ENCODE measurements around the gene SH3GL2.

Gene SH3GL2

DNA sequence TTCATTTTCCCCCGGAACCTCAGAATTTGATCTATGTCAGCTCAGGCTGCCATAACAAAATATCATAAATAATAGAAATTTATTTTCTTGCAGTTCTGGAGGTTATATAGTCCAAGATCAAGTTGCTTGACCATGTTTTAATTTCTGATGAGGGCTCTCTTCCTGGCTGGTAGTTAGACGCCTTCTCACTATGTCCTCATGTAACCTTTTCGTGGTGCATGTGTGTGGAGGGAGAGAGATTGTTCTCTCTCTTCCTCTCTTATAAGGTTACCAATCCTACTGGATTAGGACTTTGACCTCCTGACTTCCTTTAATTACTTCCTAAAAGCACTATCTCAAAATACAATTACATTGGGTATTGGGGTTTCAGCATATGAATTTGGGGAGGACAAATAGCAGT, 198.6 kb downstream of the SH3GL2 start (continued):
- TF ChIP-seq, protein P1, sequence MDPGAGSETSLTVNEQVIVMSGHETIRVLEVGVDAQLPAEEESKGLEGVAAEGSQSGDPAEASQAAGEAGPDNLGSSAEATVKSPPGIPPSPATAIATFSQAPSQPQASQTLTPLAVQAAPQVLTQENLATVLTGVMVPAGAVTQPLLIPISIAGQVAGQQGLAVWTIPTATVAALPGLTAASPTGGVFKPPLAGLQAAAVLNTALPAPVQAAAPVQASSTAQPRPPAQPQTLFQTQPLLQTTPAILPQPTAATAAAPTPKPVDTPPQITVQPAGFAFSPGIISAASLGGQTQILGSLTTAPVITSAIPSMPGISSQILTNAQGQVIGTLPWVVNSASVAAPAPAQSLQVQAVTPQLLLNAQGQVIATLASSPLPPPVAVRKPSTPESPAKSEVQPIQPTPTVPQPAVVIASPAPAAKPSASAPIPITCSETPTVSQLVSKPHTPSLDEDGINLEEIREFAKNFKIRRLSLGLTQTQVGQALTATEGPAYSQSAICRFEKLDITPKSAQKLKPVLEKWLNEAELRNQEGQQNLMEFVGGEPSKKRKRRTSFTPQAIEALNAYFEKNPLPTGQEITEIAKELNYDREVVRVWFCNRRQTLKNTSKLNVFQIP (CRISPR knock-in tag; IDR thresholded peaks at IDR 0.05; ENCODE audit: borderline replicate concordance, low read depth), result no peak
- no peak for TF ChIP-seq ZNF565 (CRISPR knock-in tag; conservative IDR thresholded peaks at IDR 0.05; ENCODE audit: low read depth)
- no peak for TF ChIP-seq BACH2 (CRISPR knock-in tag; IDR thresholded peaks at IDR 0.05; ENCODE audit: borderline replicate concordance)
- TF ChIP-seq, protein P2, sequence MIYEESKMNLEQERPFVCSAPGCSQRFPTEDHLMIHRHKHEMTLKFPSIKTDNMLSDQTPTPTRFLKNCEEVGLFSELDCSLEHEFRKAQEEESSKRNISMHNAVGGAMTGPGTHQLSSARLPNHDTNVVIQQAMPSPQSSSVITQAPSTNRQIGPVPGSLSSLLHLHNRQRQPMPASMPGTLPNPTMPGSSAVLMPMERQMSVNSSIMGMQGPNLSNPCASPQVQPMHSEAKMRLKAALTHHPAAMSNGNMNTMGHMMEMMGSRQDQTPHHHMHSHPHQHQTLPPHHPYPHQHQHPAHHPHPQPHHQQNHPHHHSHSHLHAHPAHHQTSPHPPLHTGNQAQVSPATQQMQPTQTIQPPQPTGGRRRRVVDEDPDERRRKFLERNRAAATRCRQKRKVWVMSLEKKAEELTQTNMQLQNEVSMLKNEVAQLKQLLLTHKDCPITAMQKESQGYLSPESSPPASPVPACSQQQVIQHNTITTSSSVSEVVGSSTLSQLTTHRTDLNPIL (CRISPR knock-in tag; IDR thresholded peaks at IDR 0.05; ENCODE audit: low read depth), result no peak
- no peak for TF ChIP-seq TCF4 (CRISPR knock-in tag; IDR thresholded peaks at IDR 0.05; ENCODE audit: borderline replicate concordance)

DNA sequence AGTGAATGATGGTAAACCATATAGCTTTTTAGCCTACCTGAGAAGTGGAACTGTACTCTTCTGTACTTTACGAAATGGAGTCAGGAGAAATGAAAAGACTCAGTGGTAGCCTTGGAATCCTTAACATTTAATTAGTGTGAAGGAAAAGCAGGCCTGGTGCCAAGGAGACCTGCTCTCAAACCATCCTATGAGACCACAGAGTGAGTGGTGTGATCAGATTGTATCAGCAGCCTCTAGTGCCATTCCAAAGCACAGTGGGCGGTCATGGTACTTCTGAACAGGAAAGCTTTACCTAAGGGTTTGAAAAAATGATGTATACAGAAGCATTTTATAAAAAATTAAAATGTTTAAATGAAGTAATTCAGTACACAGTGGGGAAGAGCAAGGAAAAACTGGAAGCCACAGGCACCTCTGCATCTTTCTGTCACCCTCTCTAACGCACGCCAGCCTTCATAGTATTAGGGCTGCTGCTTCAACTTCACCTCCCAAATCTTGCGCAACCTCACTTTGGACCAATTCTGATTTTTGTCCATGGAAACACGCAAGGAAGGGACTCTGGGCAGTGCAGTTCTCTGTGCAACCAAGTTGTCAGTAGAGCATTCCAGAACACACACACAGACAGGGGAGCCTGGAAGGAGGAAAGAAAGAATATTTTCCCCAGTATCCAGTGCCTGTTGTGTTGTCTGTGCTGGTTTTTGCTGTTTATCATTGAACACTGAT, 203.7 kb downstream of the SH3GL2 start:
- ATAC-seq, result no peak
- TF ChIP-seq ZNF565 (CRISPR knock-in tag; conservative IDR thresholded peaks at IDR 0.05; ENCODE audit: low read depth), result no peak
- no peak for TF ChIP-seq ARNTL (CRISPR knock-in tag; IDR thresholded peaks at IDR 0.05; ENCODE audit: borderline replicate concordance, low read depth)
- no peak for TF ChIP-seq ZNF8 (CRISPR knock-in tag; IDR thresholded peaks at IDR 0.05)
- TF ChIP-seq, protein P3, sequence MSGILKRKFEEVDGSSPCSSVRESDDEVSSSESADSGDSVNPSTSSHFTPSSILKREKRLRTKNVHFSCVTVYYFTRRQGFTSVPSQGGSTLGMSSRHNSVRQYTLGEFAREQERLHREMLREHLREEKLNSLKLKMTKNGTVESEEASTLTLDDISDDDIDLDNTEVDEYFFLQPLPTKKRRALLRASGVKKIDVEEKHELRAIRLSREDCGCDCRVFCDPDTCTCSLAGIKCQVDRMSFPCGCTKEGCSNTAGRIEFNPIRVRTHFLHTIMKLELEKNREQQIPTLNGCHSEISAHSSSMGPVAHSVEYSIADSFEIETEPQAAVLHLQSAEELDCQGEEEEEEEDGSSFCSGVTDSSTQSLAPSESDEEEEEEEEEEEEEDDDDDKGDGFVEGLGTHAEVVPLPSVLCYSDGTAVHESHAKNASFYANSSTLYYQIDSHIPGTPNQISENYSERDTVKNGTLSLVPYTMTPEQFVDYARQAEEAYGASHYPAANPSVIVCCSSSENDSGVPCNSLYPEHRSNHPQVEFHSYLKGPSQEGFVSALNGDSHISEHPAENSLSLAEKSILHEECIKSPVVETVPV (CRISPR knock-in tag; IDR thresholded peaks at IDR 0.05), result no peak
- TF ChIP-seq ZC3H10 (CRISPR knock-in tag; IDR thresholded peaks at IDR 0.05), result no peak
- no peak for TF ChIP-seq ZFP3 (CRISPR knock-in tag; IDR thresholded peaks at IDR 0.05)
- TF ChIP-seq CSDC2 (CRISPR knock-in tag; IDR thresholded peaks at IDR 0.05), result no peak
- no peak for TF ChIP-seq RARB (CRISPR knock-in tag; IDR thresholded peaks at IDR 0.05)
- TF ChIP-seq, protein P2 (CRISPR knock-in tag; IDR thresholded peaks at IDR 0.05; ENCODE audit: low read depth), result no peak

DNA sequence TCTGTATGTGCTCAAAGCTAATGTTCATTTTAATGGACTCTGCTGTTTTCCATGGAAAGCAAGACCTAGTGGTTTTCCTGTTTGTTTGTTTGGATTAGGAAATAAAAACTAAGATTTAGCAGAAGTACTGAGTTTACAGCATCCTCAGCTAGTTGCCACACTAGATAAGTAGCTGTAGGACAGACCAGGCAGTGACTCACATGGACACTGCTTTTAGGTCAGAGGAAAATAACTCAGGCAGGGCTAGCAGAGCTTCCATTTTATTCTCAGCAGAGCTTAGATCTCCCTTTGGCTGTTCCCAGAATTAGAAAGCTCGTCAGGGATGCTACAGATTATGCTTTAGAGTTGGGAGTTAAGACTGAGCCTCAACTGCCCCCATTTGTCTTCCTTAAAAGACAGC, 204.4 kb downstream of the SH3GL2 start:
- ATAC-seq, result no peak
- TF ChIP-seq TOX (CRISPR knock-in tag; IDR thresholded peaks at IDR 0.05; ENCODE audit: borderline replicate concordance) (no peak), ISL1 (CRISPR knock-in tag; IDR thresholded peaks at IDR 0.05) (no peak)

DNA sequence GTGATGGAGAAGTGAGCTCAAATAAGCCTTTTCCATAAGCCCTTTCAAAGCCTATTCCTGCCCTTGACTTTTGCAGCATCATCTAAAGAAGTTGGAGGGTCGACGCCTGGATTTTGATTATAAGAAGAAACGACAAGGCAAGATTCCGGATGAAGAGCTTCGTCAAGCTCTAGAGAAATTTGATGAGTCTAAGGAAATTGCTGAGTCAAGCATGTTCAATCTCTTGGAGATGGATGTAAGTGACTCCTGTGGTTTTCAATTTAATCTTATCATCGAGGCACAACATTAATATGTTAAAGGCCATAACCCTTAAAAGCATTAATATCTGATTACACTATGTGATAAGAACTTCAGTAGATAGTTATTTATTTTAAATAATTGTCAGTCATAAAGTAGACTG, 210.4 kb downstream of the SH3GL2 start:
- ATAC-seq, result no peak
- no peak for TF ChIP-seq ZNF8 (CRISPR knock-in tag; IDR thresholded peaks at IDR 0.05)
- TF ChIP-seq, protein P3 (CRISPR knock-in tag; IDR thresholded peaks at IDR 0.05), result no peak
- no peak for TF ChIP-seq ISL1 (CRISPR knock-in tag; IDR thresholded peaks at IDR 0.05)
- no peak for TF ChIP-seq PPARA (CRISPR knock-in tag; IDR thresholded peaks at IDR 0.05; ENCODE audit: borderline replicate concordance)
- TF ChIP-seq TCF4 (CRISPR knock-in tag; IDR thresholded peaks at IDR 0.05; ENCODE audit: borderline replicate concordance), result no peak
- TF ChIP-seq, protein P2 (CRISPR knock-in tag; IDR thresholded peaks at IDR 0.05; ENCODE audit: low read depth), result no peak
- TF ChIP-seq ZFP3 (CRISPR knock-in tag; IDR thresholded peaks at IDR 0.05), result no peak
- no peak for TF ChIP-seq ESRRG (CRISPR knock-in tag; IDR thresholded peaks at IDR 0.05)
- TF ChIP-seq SNAI2 (CRISPR knock-in tag; IDR thresholded peaks at IDR 0.05), result no peak
- no peak for TF ChIP-seq RARB (CRISPR knock-in tag; IDR thresholded peaks at IDR 0.05)
- no peak for TF ChIP-seq BACH2 (CRISPR knock-in tag; IDR thresholded peaks at IDR 0.05; ENCODE audit: borderline replicate concordance)
- TF ChIP-seq, protein P1 (CRISPR knock-in tag; IDR thresholded peaks at IDR 0.05; ENCODE audit: borderline replicate concordance, low read depth), result no peak
